Kidney (tissue), 14 donors: Measurements from ENCODE around the gene ACAD11. TPM values are rescaled to one million over a fixed set of nuclear protein-coding genes. Genes with fewer than 3 reads are reported as not detected.
A peak's percentile ranks its signal among the peaks of the same experiment; 100 is the strongest.

ENCODE experiments used
- DNase-seq, 5 donors: peaks; one replicate each; pipeline ENCODE4 v3.0.0-alpha.2; 2013 to 2020
- FAIRE-seq: peaks from 2 replicates; lab custom pipeline; 2012; peaks lifted over from hg19 to GRCh38; lab: Jason Lieb, UNC
- H3K27ac ChIP-seq, 2 donors: one replicate each; pipeline ENCODE4 v1.7.0; 2013; ENCODE audit warnings: low read depth in 2 of 2, low read length in 2 of 2, inconsistent platforms in 1 of 2
- H3K27me3 ChIP-seq: one replicate; pipeline ENCODE4 v1.7.1; 2013; ENCODE audit warnings: low read length, inconsistent platforms; ENCODE audit not compliant: control insufficient read depth, insufficient read depth
- H3K36me3 ChIP-seq, 3 donors: one replicate each; pipeline versions ENCODE4 v1.7.0 to v1.7.1; 2013; ENCODE audit warnings: low read length in 3 of 3, control low read depth in 1 of 3, inconsistent platforms in 1 of 3; ENCODE audit not compliant: insufficient read depth in 3 of 3, control insufficient read depth in 2 of 3
- H3K4me1 ChIP-seq, 3 donors: one replicate each; pipeline versions ENCODE4 v1.7.0 to v1.7.1; 2013; ENCODE audit warnings: low read length in 3 of 3, inconsistent platforms in 1 of 3, low read depth in 1 of 3; ENCODE audit not compliant: control insufficient read depth in 2 of 3, insufficient read depth in 2 of 3
- H3K4me3 ChIP-seq, 3 donors: one replicate each; pipeline versions ENCODE4 v1.7.0 to v1.8.1; 2013; ENCODE audit warnings: low read length in 3 of 3, control low read depth in 1 of 3, inconsistent platforms in 1 of 3
- H3K9ac ChIP-seq, 3 donors: one replicate each; pipeline versions ENCODE4 v1.7.0 to v1.7.1; 2013; ENCODE audit warnings: low read length in 3 of 3, control low read depth in 1 of 3, inconsistent platforms in 1 of 3
- H3K9me3 ChIP-seq, 3 donors: one replicate each; pipeline versions ENCODE4 v1.7.0 to v1.7.1; 2013; ENCODE audit warnings: low read length in 3 of 3, control low read depth in 1 of 3, inconsistent platforms in 1 of 3; ENCODE audit not compliant: control insufficient read depth in 2 of 3, insufficient read depth in 1 of 3
- CTCF ChIP-seq: IDR thresholded peaks from 3 replicates; pipeline ENCODE4 v1.5.1; 2012; ENCODE audit warnings: mild to moderate bottlenecking, moderate library complexity, borderline replicate concordance; ENCODE audit not compliant: insufficient read depth; ENCODE audit errors: extremely low read depth
- intact Hi-C: fragments of 100-400 bp; cut with DNase I; formaldehyde crosslinking; loops from one replicate; pipeline ENCODE4 v1.11.1; 2022
- polyA plus RNA-seq: library from polyadenylated mRNA; stranded (reverse); fragments of 350-450 nt; fragmentation: Illumina TruSeq; extraction: RNeasy Lipid Tissue Mini Kit (QIAGEN cat#74804); gene quantifications from one replicate; pipeline ENCODE4 v1.2.3, GENCODE V29; 2014; ENCODE audit warnings: low read depth, low replicate concordance; ENCODE audit not compliant: insufficient read depth
- total RNA-seq: library from RNA; stranded (reverse); fragmentation: NEBNext Ultra II Directional; extraction: Animal tissue kit (Norgen Biotek cat#: 25700); gene quantifications from one replicate; pipeline ENCODE4 v1.2.1, GENCODE V29; 2021
- donor health status: control.
- donor health status: control.
- donor health status: control.
- donor health status: control.
- donor health status: control.
- donor health status: DM: yes; HTN: yes; CAD: no.
- donor health status: Normal renal cell carcinoma (clear cell type).

Gene ACAD11
- total and polyA plus RNA-seq, 2 donors from 2014 or later = 21.4 to 47.7 TPM

- Histone ChIP-seq H3K36me3 (no peaks in the 10 kb centered on the region), H3K27ac (peak overlapping the region; percentile 56), H3K4me3 (no peak overlapping the region), H3K9me3 (no peaks in the 10 kb centered on the region), H3K4me1 (peaks cover 0 to 39% (median 0%) of the 10 kb centered on the region in 3 donors), H3K9ac (no peak overlapping the region), H3K27me3 (no peaks in the 10 kb centered on the region)
- intact Hi-C loops = no loop called here
- no peak for TF ChIP-seq CTCF
- no peak for FAIRE-seq
- no peak for DNase-seq
Observed at GRCh38 chr3:132655471-132655870, 4.1 kb downstream of the ACAD11 start.

- Histone ChIP-seq H3K27me3 (no peaks in the 10 kb centered on the region), H3K27ac (peak overlapping the region; percentile 56 to 73), H3K9ac (no peak overlapping the region), H3K4me3 (no peak overlapping the region), H3K9me3 (no peaks in the 10 kb centered on the region), H3K4me1 (peaks cover 0 to 39% (median 0%) of the 10 kb centered on the region in 3 donors), H3K36me3 (no peaks in the 10 kb centered on the region)
- FAIRE-seq = no peak
- peak in 1 of 5 donors; percentile 48 for DNase-seq
- TF ChIP-seq CTCF = no peak
- intact Hi-C loops = no loop called here
Observed at GRCh38 chr3:132654721-132655120, 4.9 kb downstream of the ACAD11 start.

GRCh38 chr3:132654190-132654589, 5.4 kb downstream of the ACAD11 start:
- intact Hi-C loops = no loop called here
- FAIRE-seq = no peak

More at GRCh38 chr3:132654190-132654589, 5.4 kb downstream of the ACAD11 start:
- TF ChIP-seq CTCF = no peak
- Histone ChIP-seq H3K9ac (no peak overlapping the region), H3K9me3 (no peaks in the 10 kb centered on the region), H3K4me3 (no peak overlapping the region), H3K27ac (peak overlapping the region; percentile 56 to 73), H3K27me3 (no peaks in the 10 kb centered on the region), H3K4me1 (peaks cover 0 to 39% (median 0%) of the 10 kb centered on the region in 3 donors), H3K36me3 (no peaks in the 10 kb centered on the region)
- no peak for DNase-seq
